GM21360 (cell line): ENCODE measurements around the gene NXF1.
"Not testable (repeated sequence)": the region's sequence is repeated elsewhere in the genome, so short reads cannot be mapped to it uniquely, and the experiment has no call there.

Experiments
- ATAC-seq: cut with Tn5 transposase; IDR thresholded peaks from one replicate; pipeline ENCODE4 v1.9.1; 2021; ENCODE audit warnings: mild to moderate bottlenecking, moderate library complexity; ENCODE audit not compliant: unreplicated experiment

Gene NXF1

GRCh38 chr11:62805076-62805892 lies at the start of gene NXF1:
TSS of gene NXF1 (minus strand) at chr11:62805440. CDS start at chr11:62805356, 84 bp downstream.
- ATAC-seq: peak; percentile 78

- no peak for ATAC-seq
Measured at GRCh38 chr11:62854013-62854824, 49.0 kb upstream of the NXF1 start.

GRCh38 chr11:62853279-62853965 lies 48.2 kb upstream of the NXF1 start:
- no peak for ATAC-seq

- no peak for ATAC-seq
Measured at GRCh38 chr11:62852523-62853188, 47.4 kb upstream of the NXF1 start.

GRCh38 chr11:62851807-62852522 lies 46.7 kb upstream of the NXF1 start:
- no peak for ATAC-seq

GRCh38 chr11:62850911-62851806 lies 45.9 kb upstream of the NXF1 start:
- ATAC-seq: no peak

GRCh38 chr11:62847767-62848314 lies 42.6 kb upstream of the NXF1 start:
- no peak for ATAC-seq

- ATAC-seq: no peak
Measured at GRCh38 chr11:62846177-62846576, 40.9 kb upstream of the NXF1 start.

- ATAC-seq: no peak
Measured at GRCh38 chr11:62844154-62844553, 38.9 kb upstream of the NXF1 start.

- ATAC-seq: no peak
Measured at GRCh38 chr11:62843466-62843865, 38.2 kb upstream of the NXF1 start.

GRCh38 chr11:62842891-62843290 lies 37.7 kb upstream of the NXF1 start:
- ATAC-seq: not testable (repeated sequence)

GRCh38 chr11:62842171-62842741 lies 37.0 kb upstream of the NXF1 start:
- ATAC-seq: no peak

- ATAC-seq: peak; percentile 48
Measured at GRCh38 chr11:62841361-62842170, 36.3 kb upstream of the NXF1 start.

GRCh38 chr11:62840721-62841360 lies 35.6 kb upstream of the NXF1 start:
- not testable (repeated sequence) for ATAC-seq

- ATAC-seq: peak; percentile 50
Measured at GRCh38 chr11:62839050-62839945, 34.1 kb upstream of the NXF1 start, which contains the start of gene WDR74. TSS of gene WDR74 (minus strand) at chr11:62839590. CDS start at chr11:62839570, 20 bp downstream.

GRCh38 chr11:62835336-62835735 lies 30.1 kb upstream of the NXF1 start:
- ATAC-seq: no peak
